DND-41 (cell line): ENCODE results near the gene KEAP1.

Experiments
- EZH2 ChIP-seq: IDR thresholded peaks from 3 replicates; pipeline ENCODE4 v1.6.1; 2012; ENCODE audit warnings: borderline replicate concordance, low read depth, mild to moderate bottlenecking, moderate library complexity, low read length, inconsistent platforms; ENCODE audit not compliant: severe bottlenecking
- TF ChIP-seq, protein P1 (sequence below): IDR thresholded peaks from 2 replicates; pipeline ENCODE4 v1.5.1; 2012; ENCODE audit warnings: borderline replicate concordance, low read length, moderate library complexity, mild to moderate bottlenecking; ENCODE audit not compliant: poor library complexity, severe bottlenecking; ENCODE audit errors: extremely low read depth

- TF ChIP-seq, protein P1, sequence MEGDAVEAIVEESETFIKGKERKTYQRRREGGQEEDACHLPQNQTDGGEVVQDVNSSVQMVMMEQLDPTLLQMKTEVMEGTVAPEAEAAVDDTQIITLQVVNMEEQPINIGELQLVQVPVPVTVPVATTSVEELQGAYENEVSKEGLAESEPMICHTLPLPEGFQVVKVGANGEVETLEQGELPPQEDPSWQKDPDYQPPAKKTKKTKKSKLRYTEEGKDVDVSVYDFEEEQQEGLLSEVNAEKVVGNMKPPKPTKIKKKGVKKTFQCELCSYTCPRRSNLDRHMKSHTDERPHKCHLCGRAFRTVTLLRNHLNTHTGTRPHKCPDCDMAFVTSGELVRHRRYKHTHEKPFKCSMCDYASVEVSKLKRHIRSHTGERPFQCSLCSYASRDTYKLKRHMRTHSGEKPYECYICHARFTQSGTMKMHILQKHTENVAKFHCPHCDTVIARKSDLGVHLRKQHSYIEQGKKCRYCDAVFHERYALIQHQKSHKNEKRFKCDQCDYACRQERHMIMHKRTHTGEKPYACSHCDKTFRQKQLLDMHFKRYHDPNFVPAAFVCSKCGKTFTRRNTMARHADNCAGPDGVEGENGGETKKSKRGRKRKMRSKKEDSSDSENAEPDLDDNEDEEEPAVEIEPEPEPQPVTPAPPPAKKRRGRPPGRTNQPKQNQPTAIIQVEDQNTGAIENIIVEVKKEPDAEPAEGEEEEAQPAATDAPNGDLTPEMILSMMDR: no peak
- no peak for TF ChIP-seq EZH2
Measured at GRCh38 chr19:10523135-10523636, 20.0 kb upstream of the KEAP1 start.
